ACC112 (cell line): ENCODE measurements around the gene MAPK10.

Experiments used
- H2AFZ ChIP-seq: fragments of 200-600 bp; sonication (generic); one replicate; pipeline ENCODE4 v1.6.0; 2017; ENCODE audit warnings: antibody characterized with exemption, low read length; ENCODE audit not compliant: unreplicated experiment
- H3K27ac ChIP-seq: fragments of 200-600 bp; sonication (generic); 2 replicates; pipeline ENCODE4 v1.5.1; 2014; ENCODE audit warnings: low read depth, mild to moderate bottlenecking, antibody characterized with exemption, low read length, moderate library complexity
- H3K27me3 ChIP-seq: fragments of 200-600 bp; sonication (generic); 2 replicates; pipeline ENCODE4 v1.6.1; 2014; ENCODE audit warnings: mild to moderate bottlenecking, antibody characterized with exemption, low read length, moderate library complexity, mixed read lengths; ENCODE audit not compliant: insufficient read depth
- H3K36me3 ChIP-seq: fragments of 200-600 bp; sonication (generic); 2 replicates; pipeline ENCODE4 v1.6.1; 2016; ENCODE audit warnings: mild to moderate bottlenecking, antibody characterized with exemption, low read length, moderate library complexity, mixed read lengths; ENCODE audit not compliant: insufficient read depth
- H3K4me1 ChIP-seq: fragments of 200-600 bp; sonication (generic); one replicate; pipeline ENCODE4 v1.6.1; 2016; ENCODE audit warnings: low read length, mixed read lengths; ENCODE audit not compliant: insufficient read depth, unreplicated experiment, control insufficient read depth
- H3K4me3 ChIP-seq: fragments of 200-600 bp; sonication (generic); 2 replicates; pipeline ENCODE4 v1.5.1; 2014; ENCODE audit warnings: mild to moderate bottlenecking, low read depth, low read length
- H3K79me2 ChIP-seq: fragments of 200-600 bp; sonication (generic); one replicate; pipeline ENCODE4 v1.6.0; 2016; ENCODE audit warnings: low read length; ENCODE audit not compliant: control insufficient read depth, unreplicated experiment, insufficient read depth

Gene MAPK10

DNA sequence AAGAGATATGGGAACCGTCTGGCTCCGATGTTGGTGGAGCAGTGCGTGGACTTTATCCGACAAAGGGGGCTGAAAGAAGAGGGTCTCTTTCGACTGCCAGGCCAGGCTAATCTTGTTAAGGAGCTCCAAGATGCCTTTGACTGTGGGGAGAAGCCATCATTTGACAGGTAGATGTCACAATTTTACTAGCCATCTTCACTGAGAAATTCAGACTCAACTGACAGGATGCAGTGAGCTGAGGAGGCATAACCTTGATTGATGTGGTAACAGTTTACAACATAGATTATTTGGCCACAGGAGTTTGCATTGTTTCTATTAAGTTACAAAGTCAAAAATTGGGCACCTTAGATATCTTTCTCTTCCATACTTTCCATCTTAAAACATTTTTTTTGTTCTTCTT, 417.7 kb downstream of the MAPK10 start:
- no peak overlapping the region for H2AFZ ChIP-seq
- peaks cover 8% of the 10 kb centered on the region for H3K4me1 ChIP-seq
- H3K4me3 ChIP-seq: no peak overlapping the region
- no peaks in the 10 kb centered on the region for H3K27me3 ChIP-seq
- H3K36me3 ChIP-seq: no peaks in the 10 kb centered on the region
- H3K79me2 ChIP-seq: peaks cover 11% of the 10 kb centered on the region
- H3K27ac ChIP-seq: no peak overlapping the region

DNA sequence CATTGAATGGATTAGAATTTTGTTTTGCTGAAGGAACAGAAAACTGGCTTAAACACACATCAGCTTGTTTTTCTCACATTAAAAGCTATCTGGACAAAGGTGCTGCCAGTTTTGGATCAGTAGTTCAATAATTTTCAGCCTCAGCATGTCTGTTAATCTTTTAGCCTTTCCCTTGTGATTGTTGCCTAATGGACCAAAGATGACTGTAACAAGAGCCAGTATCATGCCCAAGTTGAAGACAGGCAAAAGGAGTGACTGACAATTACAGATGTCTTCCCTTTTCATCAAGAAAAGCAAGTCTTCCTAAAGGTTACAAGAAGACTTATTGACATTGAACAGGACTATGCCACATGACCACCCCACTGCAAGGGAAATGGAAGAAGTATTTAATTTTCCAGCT, 419.7 kb downstream of the MAPK10 start:
- Histone ChIP-seq H2AFZ (no peak overlapping the region), H3K27me3 (no peaks in the 10 kb centered on the region), H3K79me2 (peaks cover 9% of the 10 kb centered on the region), H3K4me1 (peaks cover 8% of the 10 kb centered on the region), H3K4me3 (peak overlapping the region; percentile 76), H3K36me3 (no peaks in the 10 kb centered on the region), H3K27ac (peak overlapping the region; percentile 52)
